Measurements from ENCODE around the gene KSR2. TPM values are rescaled to one million over a fixed set of nuclear protein-coding genes. Genes with fewer than 3 reads are reported as not detected.

The KSR2 gene
- total and polyA plus RNA-seq, 4 experiments from 2014 or later = 0.03 to 0.09 (median 0.06) TPM; not detected in 1

DNA sequence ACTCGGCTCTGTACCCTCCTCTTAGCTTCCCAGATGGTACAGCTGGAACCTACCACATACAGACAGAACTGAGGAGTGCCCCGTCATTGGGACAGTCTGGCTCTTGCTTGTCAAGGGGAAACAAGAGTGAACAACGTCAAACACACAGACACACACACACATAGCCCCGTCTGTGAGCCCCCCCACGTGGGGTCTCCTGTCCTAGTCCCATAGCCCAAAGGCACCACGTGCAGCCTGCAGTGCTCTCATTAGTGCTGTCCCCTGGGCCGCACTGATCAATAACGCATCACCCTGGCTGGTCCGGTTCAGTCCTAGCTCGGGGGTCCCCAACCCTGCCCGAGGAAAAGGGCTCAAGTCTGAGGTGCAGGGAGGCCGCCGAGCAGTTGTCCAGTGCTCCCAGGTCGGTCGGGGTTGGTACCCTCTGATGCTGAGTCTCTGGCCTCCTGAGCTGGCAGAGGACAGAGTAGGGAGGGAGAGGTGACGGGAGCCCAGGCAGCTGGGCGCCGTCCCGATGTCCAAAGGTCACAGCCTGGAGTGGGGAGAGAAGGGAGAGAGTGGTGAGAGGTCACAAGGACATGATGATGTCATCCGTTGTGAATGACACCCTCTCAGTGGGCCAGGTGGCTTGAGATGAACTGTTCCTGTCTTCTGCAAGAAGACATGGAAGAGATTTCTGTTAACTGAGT is 502.0 kb downstream of the KSR2 start:
- intact Hi-C loops (cut with micrococcal nuclease) = no loop called here
- Mint-ChIP-seq H3K9me3 (peaks cover 0 to 13% (median 3%) of the 10 kb centered on the region in 8 donors), H3K4me1 (no peaks in the 10 kb centered on the region), H3K27ac (no peak overlapping the region), H3K27me3 (peaks cover 2% of the 10 kb centered on the region in 2 donors), H3K36me3 (no peaks in the 10 kb centered on the region), H3K4me3 (no peak overlapping the region)
- Histone ChIP-seq H3K36me3 (ENCODE audit: insufficient read depth, low read length) (no peaks in the 10 kb centered on the region), H3K4me3 (ENCODE audit: low read length in 2 of 2) (no peak overlapping the region), H3K27ac (ENCODE audit: low read depth, low read length) (no peak overlapping the region), H3K4me1 (ENCODE audit: insufficient read depth, low read length) (no peaks in the 10 kb centered on the region), H3K27me3 (ENCODE audit: insufficient read depth, low read length) (no peaks in the 10 kb centered on the region), H3K9me3 (ENCODE audit: control insufficient read depth in 1 of 2, low read length in 2 of 2) (peaks cover 0 to 5% of the 10 kb centered on the region in 2 donors)
- DNase-seq = no peak
- CTCF ChIA-PET (ENCODE audit: partially characterized antibody) = no interaction called here
- POLR2A ChIA-PET (ENCODE audit: partially characterized antibody) = no interaction called here

- H3K4me1 ChIP-seq (ENCODE audit: insufficient read depth, low read length) = no peaks in the 10 kb centered on the region
Observed at GRCh38 chr12:117461732-117462131, 507.1 kb downstream of the KSR2 start.

GRCh38 chr12:117459229-117459628 is 509.6 kb downstream of the KSR2 start:
- Histone ChIP-seq H3K36me3 (ENCODE audit: insufficient read depth, low read length) (no peaks in the 10 kb centered on the region), H3K4me1 (ENCODE audit: insufficient read depth, low read length) (no peaks in the 10 kb centered on the region), H3K27me3 (ENCODE audit: insufficient read depth, low read length) (no peaks in the 10 kb centered on the region), H3K27ac (ENCODE audit: low read depth, low read length) (no peak overlapping the region), H3K9me3 (ENCODE audit: control insufficient read depth in 1 of 2, low read length in 2 of 2) (no peaks in the 10 kb centered on the region), H3K4me3 (ENCODE audit: low read length in 2 of 2) (no peak overlapping the region)
- peaks cover 2% of the 10 kb centered on the region in 2 donors for H3K27me3 Mint-ChIP-seq
- intact Hi-C loops (cut with micrococcal nuclease) = no loop called here
- DNase-seq = no peak
- ChIA-PET POLR2A (ENCODE audit: partially characterized antibody) (no interaction called here), CTCF (ENCODE audit: partially characterized antibody) (no interaction called here)
- H3K27ac Mint-ChIP-seq = no peak overlapping the region
- no peaks in the 10 kb centered on the region for H3K4me1 Mint-ChIP-seq
- no peak overlapping the region for H3K4me3 Mint-ChIP-seq
- no peaks in the 10 kb centered on the region for H3K36me3 Mint-ChIP-seq
- H3K9me3 Mint-ChIP-seq = peaks cover 2 to 11% (median 4%) of the 10 kb centered on the region in 8 donors

More at GRCh38 chr12:117461732-117462131, 507.1 kb downstream of the KSR2 start:
- H3K27ac Mint-ChIP-seq = no peak overlapping the region
- H3K4me1 Mint-ChIP-seq = no peaks in the 10 kb centered on the region
- ChIA-PET CTCF (ENCODE audit: partially characterized antibody) (no interaction called here), POLR2A (ENCODE audit: partially characterized antibody) (no interaction called here)
- H3K4me3 Mint-ChIP-seq = no peak overlapping the region
- peaks cover 0 to 11% (median 0%) of the 10 kb centered on the region in 8 donors for H3K9me3 Mint-ChIP-seq
- Histone ChIP-seq H3K36me3 (ENCODE audit: insufficient read depth, low read length) (no peaks in the 10 kb centered on the region), H3K9me3 (ENCODE audit: control insufficient read depth in 1 of 2, low read length in 2 of 2) (no peaks in the 10 kb centered on the region), H3K27ac (ENCODE audit: low read depth, low read length) (no peak overlapping the region), H3K27me3 (ENCODE audit: insufficient read depth, low read length) (no peaks in the 10 kb centered on the region), H3K4me3 (ENCODE audit: low read length in 2 of 2) (no peak overlapping the region)
- H3K36me3 Mint-ChIP-seq = no peaks in the 10 kb centered on the region
- intact Hi-C loops (cut with micrococcal nuclease) = no loop called here
- no peak for DNase-seq
- peaks cover 2% of the 10 kb centered on the region in 2 donors for H3K27me3 Mint-ChIP-seq

DNA sequence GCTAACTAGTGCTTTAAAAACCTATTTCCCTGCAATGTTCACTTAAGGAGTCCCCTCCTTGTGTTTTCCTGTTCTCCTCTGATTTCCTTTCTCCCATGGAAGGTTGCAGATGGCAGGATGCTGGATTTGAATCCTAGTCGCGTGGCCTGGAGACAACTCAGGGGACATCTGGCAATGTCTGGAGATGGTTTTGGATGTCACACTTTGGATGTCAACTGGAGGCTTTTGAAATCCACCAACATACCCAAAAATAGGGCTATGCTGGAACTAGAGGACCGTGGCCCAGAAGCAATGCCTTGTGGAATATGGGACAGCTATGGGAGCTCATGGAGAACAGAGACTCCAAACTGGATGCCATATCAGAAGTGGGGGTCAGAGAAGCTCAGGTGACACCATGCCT is 511.6 kb downstream of the KSR2 start:
- no peak for DNase-seq
- Mint-ChIP-seq H3K4me3 (no peak overlapping the region), H3K4me1 (no peaks in the 10 kb centered on the region), H3K27ac (no peak overlapping the region), H3K36me3 (no peaks in the 10 kb centered on the region), H3K9me3 (peaks cover 0 to 10% (median 4%) of the 10 kb centered on the region in 8 donors), H3K27me3 (peaks cover 0 to under 1% of the 10 kb centered on the region in 2 donors)
- H3K36me3 ChIP-seq (ENCODE audit: insufficient read depth, low read length) = no peaks in the 10 kb centered on the region
- H3K9me3 ChIP-seq (ENCODE audit: control insufficient read depth in 1 of 2, low read length in 2 of 2) = no peaks in the 10 kb centered on the region
- no peaks in the 10 kb centered on the region for H3K4me1 ChIP-seq (ENCODE audit: insufficient read depth, low read length)
- CTCF ChIA-PET (ENCODE audit: partially characterized antibody) = no interaction called here
- H3K4me3 ChIP-seq (ENCODE audit: low read length in 2 of 2) = no peak overlapping the region
- POLR2A ChIA-PET (ENCODE audit: partially characterized antibody) = no interaction called here
- no peak overlapping the region for H3K27ac ChIP-seq (ENCODE audit: low read depth, low read length)
- intact Hi-C loops (cut with micrococcal nuclease) = no loop called here
- H3K27me3 ChIP-seq (ENCODE audit: insufficient read depth, low read length) = no peaks in the 10 kb centered on the region

DNA sequence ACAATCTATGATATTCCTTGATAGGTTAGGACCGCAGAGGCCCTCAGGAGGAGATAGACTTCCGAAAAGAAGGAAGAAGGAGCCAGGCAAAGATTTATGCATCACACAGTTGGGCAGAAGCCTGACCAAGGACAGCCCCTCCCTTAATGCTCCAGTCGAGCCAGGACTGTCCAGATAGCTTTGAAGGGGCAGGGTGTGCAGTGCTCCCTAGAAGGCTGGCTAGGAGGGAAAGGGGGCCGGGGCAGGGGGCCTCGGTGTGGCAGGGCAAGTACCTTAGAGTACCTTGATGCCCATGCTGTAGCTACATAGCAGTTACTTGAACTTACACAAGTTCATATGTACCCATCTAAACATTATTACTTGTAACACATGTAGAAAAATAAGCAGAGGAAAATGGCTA is 512.7 kb downstream of the KSR2 start:
- no peaks in the 10 kb centered on the region for H3K9me3 ChIP-seq (ENCODE audit: control insufficient read depth in 1 of 2, low read length in 2 of 2)
- H3K27me3 ChIP-seq (ENCODE audit: insufficient read depth, low read length) = no peaks in the 10 kb centered on the region
- no peaks in the 10 kb centered on the region for H3K36me3 Mint-ChIP-seq
- H3K4me1 Mint-ChIP-seq = no peaks in the 10 kb centered on the region
- no peaks in the 10 kb centered on the region for H3K36me3 ChIP-seq (ENCODE audit: insufficient read depth, low read length)
- peaks cover 2 to 10% (median 4%) of the 10 kb centered on the region in 8 donors for H3K9me3 Mint-ChIP-seq
- H3K27ac Mint-ChIP-seq = no peak overlapping the region
- no peak overlapping the region for H3K27ac ChIP-seq (ENCODE audit: low read depth, low read length)
- no peak overlapping the region for H3K4me3 ChIP-seq (ENCODE audit: low read length in 2 of 2)
- no peak overlapping the region for H3K4me3 Mint-ChIP-seq
- H3K27me3 Mint-ChIP-seq = no peaks in the 10 kb centered on the region
- ChIA-PET CTCF (ENCODE audit: partially characterized antibody) (no interaction called here), POLR2A (ENCODE audit: partially characterized antibody) (no interaction called here)
- intact Hi-C loops (cut with micrococcal nuclease) = no loop called here
- DNase-seq = no peak
- H3K4me1 ChIP-seq (ENCODE audit: insufficient read depth, low read length) = no peaks in the 10 kb centered on the region

DNA sequence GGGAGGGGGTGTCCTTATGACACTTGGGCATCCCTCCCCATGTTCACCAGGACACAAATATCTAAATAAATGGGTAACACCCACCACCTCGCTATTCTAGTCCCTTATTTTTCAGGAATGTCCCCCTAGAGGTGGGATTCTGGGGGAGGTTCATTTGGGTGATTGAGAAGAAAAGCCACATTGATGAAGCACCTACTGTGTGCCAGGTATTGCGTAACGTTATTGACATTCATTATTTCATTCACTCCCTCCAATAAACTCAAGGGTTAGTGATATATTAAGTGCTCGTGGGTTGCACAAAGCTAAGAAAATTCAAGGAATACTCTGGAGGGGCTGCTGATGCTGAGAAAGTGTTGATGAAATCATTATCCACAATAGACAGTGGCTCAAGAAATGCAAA is 514.8 kb downstream of the KSR2 start:
- H3K27ac ChIP-seq (ENCODE audit: low read depth, low read length) = no peak overlapping the region
- ChIA-PET CTCF (ENCODE audit: partially characterized antibody) (no interaction called here), POLR2A (ENCODE audit: partially characterized antibody) (no interaction called here)
- no peaks in the 10 kb centered on the region for H3K9me3 ChIP-seq (ENCODE audit: control insufficient read depth in 1 of 2, low read length in 2 of 2)
- intact Hi-C loops (cut with micrococcal nuclease) = no loop called here
- H3K4me1 ChIP-seq (ENCODE audit: insufficient read depth, low read length) = no peaks in the 10 kb centered on the region
- no peaks in the 10 kb centered on the region for H3K36me3 ChIP-seq (ENCODE audit: insufficient read depth, low read length)
- Mint-ChIP-seq H3K27me3 (no peaks in the 10 kb centered on the region), H3K27ac (no peak overlapping the region), H3K4me3 (no peak overlapping the region), H3K36me3 (no peaks in the 10 kb centered on the region), H3K9me3 (peaks cover 2 to 10% (median 4%) of the 10 kb centered on the region in 8 donors), H3K4me1 (no peaks in the 10 kb centered on the region)
- no peak overlapping the region for H3K4me3 ChIP-seq (ENCODE audit: low read length in 2 of 2)
- no peaks in the 10 kb centered on the region for H3K27me3 ChIP-seq (ENCODE audit: insufficient read depth, low read length)
- no peak for DNase-seq

DNA sequence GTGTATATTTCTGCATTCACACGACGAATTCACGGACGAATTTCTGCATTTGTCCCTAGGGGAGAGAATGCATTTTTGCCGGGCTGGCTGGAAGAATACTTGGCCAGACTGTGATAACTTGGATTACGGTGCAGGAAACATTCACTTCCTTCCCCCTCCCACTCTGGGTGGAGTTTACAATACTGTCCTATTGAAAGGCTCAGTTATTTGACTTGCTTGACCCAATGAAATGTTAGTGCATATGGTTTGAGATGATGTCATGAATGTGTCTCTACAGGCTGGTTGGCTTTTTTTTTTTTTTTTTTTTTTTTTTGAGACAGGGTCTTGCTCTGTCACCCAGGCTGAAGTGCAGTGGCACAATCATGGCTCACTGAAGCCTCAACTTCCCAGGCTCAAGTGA is 516.7 kb downstream of the KSR2 start:
- no peaks in the 10 kb centered on the region for H3K27me3 ChIP-seq (ENCODE audit: insufficient read depth, low read length)
- H3K4me1 Mint-ChIP-seq = no peaks in the 10 kb centered on the region
- H3K9me3 ChIP-seq (ENCODE audit: control insufficient read depth in 1 of 2, low read length in 2 of 2) = no peaks in the 10 kb centered on the region
- intact Hi-C loops (cut with micrococcal nuclease) = no loop called here
- peaks cover 2 to 10% (median 4%) of the 10 kb centered on the region in 8 donors for H3K9me3 Mint-ChIP-seq
- no peak overlapping the region for H3K4me3 Mint-ChIP-seq
- no peaks in the 10 kb centered on the region for H3K36me3 Mint-ChIP-seq
- no peak overlapping the region for H3K27ac ChIP-seq (ENCODE audit: low read depth, low read length)
- no peaks in the 10 kb centered on the region for H3K4me1 ChIP-seq (ENCODE audit: insufficient read depth, low read length)
- ChIA-PET CTCF (ENCODE audit: partially characterized antibody) (no interaction called here), POLR2A (ENCODE audit: partially characterized antibody) (no interaction called here)
- H3K27ac Mint-ChIP-seq = no peak overlapping the region
- DNase-seq = no peak
- H3K36me3 ChIP-seq (ENCODE audit: insufficient read depth, low read length) = no peaks in the 10 kb centered on the region
- H3K27me3 Mint-ChIP-seq = no peaks in the 10 kb centered on the region
- H3K4me3 ChIP-seq (ENCODE audit: low read length in 2 of 2) = no peak overlapping the region

GRCh38 chr12:117450209-117450608 is 518.6 kb downstream of the KSR2 start:
- intact Hi-C loops (cut with micrococcal nuclease) = no loop called here
- H3K4me1 Mint-ChIP-seq = no peaks in the 10 kb centered on the region
- H3K9me3 ChIP-seq (ENCODE audit: control insufficient read depth in 1 of 2, low read length in 2 of 2) = no peaks in the 10 kb centered on the region

More at GRCh38 chr12:117450209-117450608, 518.6 kb downstream of the KSR2 start:
- CTCF ChIA-PET (ENCODE audit: partially characterized antibody) = no interaction called here
- Histone ChIP-seq H3K36me3 (ENCODE audit: insufficient read depth, low read length) (no peaks in the 10 kb centered on the region), H3K27me3 (ENCODE audit: insufficient read depth, low read length) (no peaks in the 10 kb centered on the region), H3K4me1 (ENCODE audit: insufficient read depth, low read length) (no peaks in the 10 kb centered on the region), H3K27ac (ENCODE audit: low read depth, low read length) (no peak overlapping the region), H3K4me3 (ENCODE audit: low read length in 2 of 2) (no peak overlapping the region)
- no peak for DNase-seq
- Mint-ChIP-seq H3K27ac (no peak overlapping the region), H3K4me3 (no peak overlapping the region), H3K27me3 (no peaks in the 10 kb centered on the region), H3K9me3 (peaks cover 2 to 10% (median 4%) of the 10 kb centered on the region in 8 donors), H3K36me3 (no peaks in the 10 kb centered on the region)
- POLR2A ChIA-PET (ENCODE audit: partially characterized antibody) = no interaction called here

All from CD4-positive, alpha-beta memory T cell (primary cell).